PC-3 (cell line): Measurements from ENCODE around the gene WDPCP. TPM values are rescaled to one million over a fixed set of nuclear protein-coding genes. Genes with fewer than 3 reads are reported as not detected.

Experiments
- ATAC-seq: fragments of 200-7000 bp; cut with Tn5 transposase; 2 replicates; pipeline ENCODE4 v1.9.1; 2020; ENCODE audit warnings: mild to moderate bottlenecking, moderate library complexity
- BruUV-seq: library from RNA; stranded (reverse); fragments of 400-500 nt; replicated peaks from 2 replicates; lab custom pipeline; 2021; lab: Mats Ljungman, UMichigan
- CTCF ChIA-PET: fragments of 300-600 bp; sonication (Branson Sonifier 250); formaldehyde crosslinking; loops from one replicate; lab custom pipeline; 2022; ENCODE audit warnings: antibody characterized with exemption; lab: Charles Lee
- POLR2A ChIA-PET: fragments of 300-600 bp; sonication (Branson Sonifier 250); formaldehyde crosslinking; loops from one replicate; lab custom pipeline; 2022; ENCODE audit warnings: antibody characterized with exemption; ENCODE audit not compliant: unreplicated experiment; lab: Charles Lee
- DNase-seq: peaks from one replicate; pipeline ENCODE4 v3.0.0-alpha.2; 2015
- H2AFZ ChIP-seq: fragments of 300-600 bp; sonication (generic); 2 replicates; pipeline ENCODE4 v1.6.0; 2016; ENCODE audit warnings: antibody characterized with exemption, low read length
- H3F3A ChIP-seq: fragments of 300-600 bp; sonication (generic); one replicate; pipeline ENCODE4 v1.6.0; 2017; ENCODE audit warnings: antibody characterized with exemption, low read length, control low read depth, mild to moderate bottlenecking; ENCODE audit not compliant: unreplicated experiment
- H3K27ac ChIP-seq: fragments of 300-600 bp; sonication (generic); 2 replicates; pipeline ENCODE4 v1.5.1; 2016; ENCODE audit warnings: mild to moderate bottlenecking, low read length
- H3K27me3 ChIP-seq: fragments of 300-600 bp; sonication (generic); 2 replicates; pipeline ENCODE4 v1.6.1; 2016; ENCODE audit warnings: low read length, mixed read lengths
- H3K36me3 ChIP-seq: fragments of 300-600 bp; sonication (generic); 2 replicates; pipeline ENCODE4 v1.6.1; 2016; ENCODE audit warnings: low read depth, mixed run types, low read length, mixed read lengths
- H3K4me1 ChIP-seq: fragments of 300-600 bp; sonication (generic); 2 replicates; pipeline ENCODE4 v1.5.1; 2016; ENCODE audit warnings: low read length; ENCODE audit not compliant: insufficient read depth
- H3K4me2 ChIP-seq: fragments of 300-600 bp; sonication (generic); 2 replicates; pipeline ENCODE4 v1.6.0; 2016; ENCODE audit warnings: low read length
- H3K4me3 ChIP-seq: fragments of 300-600 bp; sonication (generic); 2 replicates; pipeline ENCODE4 v1.5.1; 2016; ENCODE audit warnings: mild to moderate bottlenecking, low read length, mixed read lengths
- H3K79me2 ChIP-seq: fragments of 300-600 bp; sonication (generic); 2 replicates; pipeline ENCODE4 v1.6.1; 2017; ENCODE audit warnings: low read length, mixed read lengths
- H3K9ac ChIP-seq: fragments of 300-600 bp; sonication (generic); 2 replicates; pipeline ENCODE4 v1.6.0; 2016; ENCODE audit warnings: mild to moderate bottlenecking, low read length
- H3K9me2 ChIP-seq: fragments of 300-600 bp; sonication (generic); replicated peaks from 2 replicates; pipeline ENCODE4 v1.6.1; 2016; ENCODE audit warnings: mixed run types, low read length, mixed read lengths
- H3K9me3 ChIP-seq: fragments of 300-600 bp; sonication (generic); 2 replicates; pipeline ENCODE4 v1.6.1; 2016; ENCODE audit warnings: low read length, mixed read lengths
- H4K20me1 ChIP-seq: fragments of 300-600 bp; sonication (generic); 2 replicates; pipeline ENCODE4 v1.6.1; 2016; ENCODE audit warnings: low read length, mixed read lengths
- EZH2 ChIP-seq: fragments of 300-600 bp; sonication (generic); IDR thresholded peaks from one replicate; pipeline ENCODE4 v1.6.1; 2017; ENCODE audit warnings: antibody characterized with exemption, mild to moderate bottlenecking, low read length; ENCODE audit not compliant: unreplicated experiment
- EZH2phosphoT487 ChIP-seq: fragments of 300-600 bp; sonication (generic); IDR thresholded peaks from 2 replicates; pipeline ENCODE4 v1.6.1; 2018; ENCODE audit warnings: mild to moderate bottlenecking, antibody characterized with exemption, low read length, borderline replicate concordance
- intact Hi-C: fragments of 100-400 bp; cut with micrococcal nuclease; formaldehyde crosslinking; loops from 2 replicates; pipeline ENCODE4 v1.9.0; 2023
- total RNA-seq: library from RNA; depleted of rRNA; stranded (reverse); fragments of >200 nt; gene quantifications from 2 replicates; pipeline ENCODE4 v1.2.3, GENCODE V29; 2014; rRNA removed
- TF ChIP-seq, protein P1 (sequence below): fragments of 300-600 bp; sonication (generic); conservative IDR thresholded peaks from 2 replicates; pipeline ENCODE4 v1.5.1; 2017; ENCODE audit warnings: antibody characterized with exemption, low read depth, mild to moderate bottlenecking, low read length

Gene WDPCP
- total RNA-seq, 1 experiment from 2014 or later, result 4.0 TPM

DNA sequence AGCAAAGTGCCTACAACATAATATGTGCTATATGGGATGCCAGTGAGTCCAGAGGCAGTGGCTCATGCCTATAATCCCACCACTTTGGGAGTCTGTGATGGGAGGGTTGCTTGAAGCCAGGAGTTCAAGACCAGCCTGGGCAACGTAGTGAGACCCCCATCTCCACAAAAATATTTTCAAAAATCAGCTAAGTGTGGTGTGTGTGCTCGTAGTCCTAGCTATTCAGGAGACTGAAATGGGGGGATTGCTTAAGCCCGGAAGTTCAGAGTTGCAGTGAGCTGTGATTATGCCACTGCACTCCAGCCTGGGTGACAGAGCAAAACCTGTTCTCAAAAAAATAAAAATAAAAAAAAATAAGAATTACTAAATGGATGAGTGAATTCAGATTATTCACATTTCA is 514.3 kb downstream of the WDPCP start:
- ATAC-seq (no peak), DNase-seq (no peak)
- no peak overlapping the region for H3K4me3 ChIP-seq
- H3K27me3 ChIP-seq, result no peaks in the 10 kb centered on the region
- H3K4me2 ChIP-seq, result no peak overlapping the region
- H3K9ac ChIP-seq, result no peak overlapping the region
- no peaks in the 10 kb centered on the region for H3K9me3 ChIP-seq
- CTCF ChIA-PET, result no interaction called here
- intact Hi-C loops, result no loop called here
- H3K4me1 ChIP-seq, result no peaks in the 10 kb centered on the region
- no peak overlapping the region for H3K27ac ChIP-seq
- H4K20me1 ChIP-seq, result no peaks in the 10 kb centered on the region
- H3K9me2 ChIP-seq, result no peaks in the 10 kb centered on the region
- H3F3A ChIP-seq, result no peaks in the 10 kb centered on the region
- no peaks in the 10 kb centered on the region for H3K36me3 ChIP-seq
- H3K79me2 ChIP-seq, result no peaks in the 10 kb centered on the region
- H2AFZ ChIP-seq, result no peak overlapping the region
- TF ChIP-seq EZH2 (no peak), EZH2phosphoT487 (no peak)
- TF ChIP-seq, protein P1, sequence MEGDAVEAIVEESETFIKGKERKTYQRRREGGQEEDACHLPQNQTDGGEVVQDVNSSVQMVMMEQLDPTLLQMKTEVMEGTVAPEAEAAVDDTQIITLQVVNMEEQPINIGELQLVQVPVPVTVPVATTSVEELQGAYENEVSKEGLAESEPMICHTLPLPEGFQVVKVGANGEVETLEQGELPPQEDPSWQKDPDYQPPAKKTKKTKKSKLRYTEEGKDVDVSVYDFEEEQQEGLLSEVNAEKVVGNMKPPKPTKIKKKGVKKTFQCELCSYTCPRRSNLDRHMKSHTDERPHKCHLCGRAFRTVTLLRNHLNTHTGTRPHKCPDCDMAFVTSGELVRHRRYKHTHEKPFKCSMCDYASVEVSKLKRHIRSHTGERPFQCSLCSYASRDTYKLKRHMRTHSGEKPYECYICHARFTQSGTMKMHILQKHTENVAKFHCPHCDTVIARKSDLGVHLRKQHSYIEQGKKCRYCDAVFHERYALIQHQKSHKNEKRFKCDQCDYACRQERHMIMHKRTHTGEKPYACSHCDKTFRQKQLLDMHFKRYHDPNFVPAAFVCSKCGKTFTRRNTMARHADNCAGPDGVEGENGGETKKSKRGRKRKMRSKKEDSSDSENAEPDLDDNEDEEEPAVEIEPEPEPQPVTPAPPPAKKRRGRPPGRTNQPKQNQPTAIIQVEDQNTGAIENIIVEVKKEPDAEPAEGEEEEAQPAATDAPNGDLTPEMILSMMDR, result no peak
- POLR2A ChIA-PET, result no interaction called here
- BruUV-seq, result no TSS peak

DNA sequence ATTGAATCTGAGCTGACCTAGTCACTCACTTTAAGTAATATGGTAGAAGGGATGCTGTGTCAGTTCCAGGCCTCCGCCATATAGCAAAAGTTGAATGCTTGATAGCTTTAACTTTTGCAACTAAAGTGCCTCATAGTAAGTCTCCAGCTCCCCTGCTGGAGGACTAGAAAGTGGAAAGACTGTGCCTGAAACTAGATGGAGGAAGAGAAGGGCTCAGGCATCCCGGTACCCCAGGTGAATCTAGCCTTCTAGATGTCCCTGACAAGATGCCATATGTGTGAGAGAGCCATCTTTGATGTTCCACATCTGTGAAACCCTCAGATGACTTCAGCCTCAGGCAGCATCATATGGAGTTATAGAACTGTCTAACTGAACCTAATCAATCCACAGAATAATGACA is 516.6 kb downstream of the WDPCP start:
- Histone ChIP-seq H3K36me3 (no peaks in the 10 kb centered on the region), H3K9me3 (no peaks in the 10 kb centered on the region), H3K79me2 (no peaks in the 10 kb centered on the region), H3K9ac (no peak overlapping the region), H3K27me3 (peaks cover 6% of the 10 kb centered on the region; the same call in 1 of the 2 replicates), H3K4me2 (no peak overlapping the region), H4K20me1 (no peaks in the 10 kb centered on the region), H3K4me3 (no peak overlapping the region), H3K9me2 (no peaks in the 10 kb centered on the region), H3K4me1 (no peaks in the 10 kb centered on the region), H3K27ac (no peak overlapping the region), H2AFZ (no peak overlapping the region), H3F3A (no peaks in the 10 kb centered on the region)
- BruUV-seq, result no TSS peak
- ATAC-seq (no peak), DNase-seq (no peak)
- intact Hi-C loops, result no loop called here
- ChIA-PET POLR2A (no interaction called here), CTCF (interaction anchor here (0.6 kb wide), 1 partner anchor 298 kb away, joined by 3 read pairs; no protein-coding TSS in a partner anchor)
- TF ChIP-seq, protein P1, result no peak
- no peak for TF ChIP-seq EZH2
- no peak for TF ChIP-seq EZH2phosphoT487

Other genes with a start within 250 kb of the WDPCP start
- gene MDH1, start 486 bp upstream of the WDPCP start, total RNA-seq, result 249 and 304 TPM in 2 replicates